ENCODE measurements around the gene AKAP9. TPM values are rescaled to one million over a fixed set of nuclear protein-coding genes. Genes with fewer than 3 reads are reported as not detected.

AKAP9 gene
- polyA plus RNA-seq, 1 donor (not counting 4 experiments of a cell fraction or from before 2014, with no cell fraction given): 19.0 TPM

GRCh38 chr7:91894781-91895480 is 45.7 kb upstream of the AKAP9 start:
- TF ChIP-seq CTCF (optimal IDR thresholded peaks at IDR 0.05 in 1 of 3, IDR thresholded peaks at IDR 0.05 in 1 of 3, conservative IDR thresholded peaks at IDR 0.05 in 1 of 3; ENCODE audit: extremely low read depth in 1 of 3, insufficient read depth in 2 of 3, low read length in 3 of 3) (no peak), EZH2 (IDR thresholded peaks at IDR 0.05; ENCODE audit: low read length) (no peak)
- no peak overlapping the region for H3K4me3 ChIP-seq (ENCODE audit: control insufficient read depth in 2 of 3, extremely low read depth in 1 of 3, insufficient read depth in 2 of 3, low read depth in 1 of 3, low read length in 3 of 3)
- H3K9me1 ChIP-seq (ENCODE audit: control insufficient read depth, extremely low read depth, insufficient read depth, low read length): no peaks in the 10 kb centered on the region
- H3K36me3 ChIP-seq (ENCODE audit: control insufficient read depth in 2 of 2, extremely low read depth in 1 of 2, insufficient read depth in 2 of 2, low read length in 2 of 2): no peaks in the 10 kb centered on the region
- H3K4me1 ChIP-seq (ENCODE audit: control insufficient read depth, extremely low read depth, insufficient read depth, low read length): peaks cover 14% of the 10 kb centered on the region
- DNase-seq (ENCODE audit: low read depth, low spot score) (no peak), FAIRE-seq (no peak)
- no peak overlapping the region for H3K9ac ChIP-seq (ENCODE audit: control insufficient read depth, extremely low read depth, insufficient read depth, low read length)
- no peaks in the 10 kb centered on the region for H4K20me1 ChIP-seq (ENCODE audit: control insufficient read depth, extremely low read depth, insufficient read depth, low read length)
- no peaks in the 10 kb centered on the region for H3K79me2 ChIP-seq (ENCODE audit: control insufficient read depth, insufficient read depth, low read length)
- no peak overlapping the region for H3K4me2 ChIP-seq (ENCODE audit: control insufficient read depth, extremely low read depth, insufficient read depth, low read depth, low read length)
- H3K9me3 ChIP-seq (ENCODE audit: control insufficient read depth, low read depth, low read length): no peaks in the 10 kb centered on the region
- no peaks in the 10 kb centered on the region for H3K27me3 ChIP-seq (ENCODE audit: control insufficient read depth, extremely low read depth, insufficient read depth, low read length)
- H2AFZ ChIP-seq (ENCODE audit: control insufficient read depth, low read length): no peak overlapping the region
- no peak overlapping the region for H3K27ac ChIP-seq (ENCODE audit: control insufficient read depth, insufficient read depth, low read length)
- dilution Hi-C loops (cut with MboI; ENCODE audit: extremely low pct_ligation_motif_present, low sequenced_read_pairs): no loop called here

DNA sequence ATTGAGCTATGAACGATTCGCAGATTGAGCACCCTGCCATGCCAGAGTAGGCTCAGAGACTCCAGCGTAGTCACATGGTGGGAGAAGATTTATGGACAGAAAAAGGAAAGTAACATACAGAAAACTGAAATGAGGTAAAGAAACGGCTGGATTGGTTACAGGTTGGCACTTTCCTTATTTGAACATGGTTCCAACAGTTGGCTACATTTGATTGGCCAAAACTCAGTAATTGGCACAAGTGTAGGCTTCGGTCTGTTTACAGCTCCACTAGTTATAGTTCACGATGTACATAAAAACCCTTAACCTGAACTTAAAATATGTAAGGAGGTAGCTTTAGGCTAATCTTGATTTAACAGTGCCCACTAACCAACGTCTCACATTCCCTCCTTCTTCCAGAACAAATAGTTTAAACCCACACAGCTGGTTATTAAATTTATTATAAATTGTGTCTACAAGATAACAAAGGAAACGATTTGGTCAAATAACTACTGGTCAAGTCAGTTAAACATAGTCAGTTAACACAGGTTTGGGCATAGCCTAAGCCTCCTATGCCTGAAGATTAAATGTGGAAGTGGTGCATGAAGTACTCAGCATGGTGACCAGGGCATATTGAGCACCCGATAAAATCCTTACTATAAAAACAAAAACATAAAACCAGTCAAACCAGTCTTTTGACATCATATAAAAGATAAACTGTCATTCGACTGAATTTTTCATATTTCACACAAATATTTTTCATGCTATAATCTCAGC is 42.2 kb upstream of the AKAP9 start:
- DNase-seq (ENCODE audit: low read depth, low spot score): no peak
- H2AFZ ChIP-seq (ENCODE audit: control insufficient read depth, low read length): no peak overlapping the region
- H3K79me2 ChIP-seq (ENCODE audit: control insufficient read depth, insufficient read depth, low read length): no peaks in the 10 kb centered on the region
- H3K4me3 ChIP-seq (ENCODE audit: control insufficient read depth in 2 of 3, extremely low read depth in 1 of 3, insufficient read depth in 2 of 3, low read depth in 1 of 3, low read length in 3 of 3): no peak overlapping the region
- H3K36me3 ChIP-seq (ENCODE audit: control insufficient read depth in 2 of 2, extremely low read depth in 1 of 2, insufficient read depth in 2 of 2, low read length in 2 of 2): no peaks in the 10 kb centered on the region
- no peak overlapping the region for H3K9ac ChIP-seq (ENCODE audit: control insufficient read depth, extremely low read depth, insufficient read depth, low read length)
- H4K20me1 ChIP-seq (ENCODE audit: control insufficient read depth, extremely low read depth, insufficient read depth, low read length): no peaks in the 10 kb centered on the region
- H3K4me2 ChIP-seq (ENCODE audit: control insufficient read depth, extremely low read depth, insufficient read depth, low read depth, low read length): peak overlapping the region; percentile 43
- H3K27me3 ChIP-seq (ENCODE audit: control insufficient read depth, extremely low read depth, insufficient read depth, low read length): no peaks in the 10 kb centered on the region
- peaks cover 2% of the 10 kb centered on the region for H3K4me1 ChIP-seq (ENCODE audit: control insufficient read depth, extremely low read depth, insufficient read depth, low read length)
- H3K9me3 ChIP-seq (ENCODE audit: control insufficient read depth, low read depth, low read length): no peaks in the 10 kb centered on the region
- TF ChIP-seq CTCF (optimal IDR thresholded peaks at IDR 0.05 in 1 of 3, IDR thresholded peaks at IDR 0.05 in 1 of 3, conservative IDR thresholded peaks at IDR 0.05 in 1 of 3; ENCODE audit: extremely low read depth in 1 of 3, insufficient read depth in 2 of 3, low read length in 3 of 3) (no peak), EZH2 (IDR thresholded peaks at IDR 0.05; ENCODE audit: low read length) (no peak)
- dilution Hi-C loops (cut with MboI; ENCODE audit: extremely low pct_ligation_motif_present, low sequenced_read_pairs): no loop called here
- H3K27ac ChIP-seq (ENCODE audit: control insufficient read depth, insufficient read depth, low read length): no peak overlapping the region
- no peaks in the 10 kb centered on the region for H3K9me1 ChIP-seq (ENCODE audit: control insufficient read depth, extremely low read depth, insufficient read depth, low read length)
- no peak for FAIRE-seq
